ENCODE results near the gene ANK2.

ANK2 gene

DNA sequence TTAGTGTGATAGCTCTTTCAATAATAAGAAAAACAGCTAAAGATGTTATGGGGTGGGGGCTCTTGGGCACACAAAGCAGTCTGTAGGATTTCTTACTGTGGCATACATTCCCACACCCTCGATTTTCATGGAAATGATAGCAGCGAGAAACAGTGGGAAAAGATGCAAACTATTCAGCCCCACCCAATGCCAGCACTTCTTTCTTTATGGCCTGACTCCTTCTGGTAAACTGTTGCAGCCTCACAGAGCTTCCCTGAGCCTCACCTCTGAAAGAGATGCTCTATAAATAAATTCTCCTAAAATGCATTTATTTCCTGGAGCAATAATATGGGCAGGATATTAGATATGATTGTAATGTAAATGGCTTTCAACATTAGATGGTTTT is 910 bp downstream of the ANK2 start:
- Histone ChIP-seq H3K27me3 (ENCODE audit: control insufficient read depth in 5 of 5, insufficient read depth in 4 of 5, low read length in 5 of 5) (no peaks in the 10 kb centered on the region), H3K9ac (ENCODE audit: low read length in 5 of 5) (no peak overlapping the region), H3K36me3 (ENCODE audit: control insufficient read depth in 5 of 5, insufficient read depth in 5 of 5, low read length in 5 of 5) (no peaks in the 10 kb centered on the region), H3K9me3 (ENCODE audit: control insufficient read depth in 5 of 5, low read length in 5 of 5) (no peaks in the 10 kb centered on the region), H3K4me1 (ENCODE audit: control insufficient read depth in 5 of 5, insufficient read depth in 5 of 5, low read length in 5 of 5) (peaks cover 0 to 7% (median 0%) of the 10 kb centered on the region in 5 donors), H3K27ac (ENCODE audit: low read depth, low read length) (no peak overlapping the region), H3K4me3 (ENCODE audit: low read depth in 1 of 5, low read length in 5 of 5) (no peak overlapping the region)

DNA sequence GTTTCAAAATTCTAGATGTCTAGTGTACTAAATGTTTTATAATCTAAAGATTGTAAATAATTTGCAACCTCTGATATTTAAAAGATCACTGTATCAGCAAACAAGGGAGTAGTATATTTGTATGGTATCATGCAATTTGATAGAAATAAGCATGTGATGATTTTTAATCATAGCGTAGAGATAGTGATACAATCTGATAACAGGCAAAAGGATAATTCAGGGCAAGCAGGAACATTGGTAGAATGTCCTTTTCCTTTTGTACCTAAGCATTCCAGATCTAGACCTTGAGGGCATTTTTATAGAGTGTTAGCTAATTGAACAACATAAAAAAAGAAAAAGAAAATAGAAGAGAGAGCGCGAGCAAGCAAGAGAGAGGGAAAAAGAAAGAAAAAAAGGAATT is 1.4 kb downstream of the ANK2 start:
- H3K27ac ChIP-seq (ENCODE audit: low read depth, low read length): no peak overlapping the region
- H3K27me3 ChIP-seq (ENCODE audit: control insufficient read depth in 5 of 5, insufficient read depth in 4 of 5, low read length in 5 of 5): no peaks in the 10 kb centered on the region
- H3K4me3 ChIP-seq (ENCODE audit: low read depth in 1 of 5, low read length in 5 of 5): no peak overlapping the region
- H3K4me1 ChIP-seq (ENCODE audit: control insufficient read depth in 5 of 5, insufficient read depth in 5 of 5, low read length in 5 of 5): peaks cover 0 to 7% (median 0%) of the 10 kb centered on the region in 5 donors
- H3K9me3 ChIP-seq (ENCODE audit: control insufficient read depth in 5 of 5, low read length in 5 of 5): no peaks in the 10 kb centered on the region
- no peak overlapping the region for H3K9ac ChIP-seq (ENCODE audit: low read length in 5 of 5)
- no peaks in the 10 kb centered on the region for H3K36me3 ChIP-seq (ENCODE audit: control insufficient read depth in 5 of 5, insufficient read depth in 5 of 5, low read length in 5 of 5)

- Histone ChIP-seq H3K36me3 (ENCODE audit: control insufficient read depth in 5 of 5, insufficient read depth in 5 of 5, low read length in 5 of 5) (no peaks in the 10 kb centered on the region), H3K9ac (ENCODE audit: low read length in 5 of 5) (no peak overlapping the region), H3K4me1 (ENCODE audit: control insufficient read depth in 5 of 5, insufficient read depth in 5 of 5, low read length in 5 of 5) (peaks cover 0 to 7% (median 0%) of the 10 kb centered on the region in 5 donors), H3K4me3 (ENCODE audit: low read depth in 1 of 5, low read length in 5 of 5) (no peak overlapping the region), H3K9me3 (ENCODE audit: control insufficient read depth in 5 of 5, low read length in 5 of 5) (no peaks in the 10 kb centered on the region), H3K27ac (ENCODE audit: low read depth, low read length) (no peak overlapping the region), H3K27me3 (ENCODE audit: control insufficient read depth in 5 of 5, insufficient read depth in 4 of 5, low read length in 5 of 5) (no peaks in the 10 kb centered on the region)
Measured at GRCh38 chr4:113051361-113051760, 1.9 kb downstream of the ANK2 start.

DNA sequence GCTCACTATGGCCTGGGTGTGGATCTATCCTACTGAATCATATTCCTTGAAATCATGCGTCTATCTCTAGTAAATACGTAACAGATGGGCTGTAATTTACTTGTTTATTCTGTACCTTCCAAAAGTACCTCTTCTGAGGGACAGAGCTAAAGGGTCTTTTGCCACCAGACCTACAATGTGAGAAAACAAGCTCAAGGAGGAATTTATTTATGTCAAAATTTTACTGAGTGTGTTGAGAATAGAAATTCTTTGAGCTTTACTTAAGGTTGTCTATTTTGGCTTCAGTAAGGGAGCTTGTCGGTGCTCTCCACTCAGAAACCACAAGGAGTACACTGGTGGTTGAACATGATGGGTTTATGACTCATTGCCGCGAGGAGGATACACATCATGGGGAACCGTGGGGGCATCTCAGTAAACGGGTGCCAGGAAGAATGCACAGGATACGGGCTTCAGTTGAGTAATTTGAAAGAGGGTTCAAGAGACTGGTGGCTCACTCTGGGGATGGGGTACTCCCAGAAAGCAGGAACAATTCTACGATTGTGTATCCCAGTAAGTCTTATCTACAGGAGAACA is 3.0 kb downstream of the ANK2 start:
- no peak overlapping the region for H3K27ac ChIP-seq (ENCODE audit: low read depth, low read length)
- H3K4me3 ChIP-seq (ENCODE audit: low read depth in 1 of 5, low read length in 5 of 5): no peak overlapping the region
- no peaks in the 10 kb centered on the region for H3K9me3 ChIP-seq (ENCODE audit: control insufficient read depth in 5 of 5, low read length in 5 of 5)
- H3K27me3 ChIP-seq (ENCODE audit: control insufficient read depth in 5 of 5, insufficient read depth in 4 of 5, low read length in 5 of 5): no peaks in the 10 kb centered on the region
- no peaks in the 10 kb centered on the region for H3K36me3 ChIP-seq (ENCODE audit: control insufficient read depth in 5 of 5, insufficient read depth in 5 of 5, low read length in 5 of 5)
- no peak overlapping the region for H3K9ac ChIP-seq (ENCODE audit: low read length in 5 of 5)
- peaks cover 0 to 7% (median 0%) of the 10 kb centered on the region in 5 donors for H3K4me1 ChIP-seq (ENCODE audit: control insufficient read depth in 5 of 5, insufficient read depth in 5 of 5, low read length in 5 of 5)

DNA sequence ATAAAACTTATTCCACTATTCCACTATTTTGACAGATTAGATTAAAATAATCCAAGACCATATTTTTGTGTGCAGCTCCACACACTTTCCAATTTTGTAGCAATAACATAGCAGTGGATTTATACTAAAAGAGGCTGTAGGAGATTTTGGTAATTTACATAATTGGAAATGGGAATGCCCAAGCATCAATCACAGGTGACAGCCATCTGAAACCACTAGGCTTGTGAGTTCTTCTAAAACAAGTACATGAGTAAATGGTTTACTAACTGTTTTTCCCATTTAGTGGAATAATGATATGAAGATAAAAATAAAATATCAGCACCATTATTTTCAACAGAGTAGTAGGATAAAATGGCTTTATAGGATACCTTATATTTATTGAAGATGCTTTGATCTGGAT is 4.4 kb downstream of the ANK2 start:
- Histone ChIP-seq H3K9ac (ENCODE audit: low read length in 5 of 5) (no peak overlapping the region), H3K27me3 (ENCODE audit: control insufficient read depth in 5 of 5, insufficient read depth in 4 of 5, low read length in 5 of 5) (no peaks in the 10 kb centered on the region), H3K4me1 (ENCODE audit: control insufficient read depth in 5 of 5, insufficient read depth in 5 of 5, low read length in 5 of 5) (peaks cover 0 to 7% (median 0%) of the 10 kb centered on the region in 5 donors), H3K36me3 (ENCODE audit: control insufficient read depth in 5 of 5, insufficient read depth in 5 of 5, low read length in 5 of 5) (no peaks in the 10 kb centered on the region), H3K27ac (ENCODE audit: low read depth, low read length) (no peak overlapping the region), H3K9me3 (ENCODE audit: control insufficient read depth in 5 of 5, low read length in 5 of 5) (no peaks in the 10 kb centered on the region), H3K4me3 (ENCODE audit: low read depth in 1 of 5, low read length in 5 of 5) (no peak overlapping the region)

- Histone ChIP-seq H3K27ac (ENCODE audit: low read depth, low read length) (no peak overlapping the region), H3K4me3 (ENCODE audit: low read depth in 1 of 5, low read length in 5 of 5) (no peak overlapping the region), H3K36me3 (ENCODE audit: control insufficient read depth in 5 of 5, insufficient read depth in 5 of 5, low read length in 5 of 5) (no peaks in the 10 kb centered on the region), H3K27me3 (ENCODE audit: control insufficient read depth in 5 of 5, insufficient read depth in 4 of 5, low read length in 5 of 5) (no peaks in the 10 kb centered on the region), H3K4me1 (ENCODE audit: control insufficient read depth in 5 of 5, insufficient read depth in 5 of 5, low read length in 5 of 5) (no peaks in the 10 kb centered on the region), H3K9ac (ENCODE audit: low read length in 5 of 5) (no peak overlapping the region), H3K9me3 (ENCODE audit: control insufficient read depth in 5 of 5, low read length in 5 of 5) (no peaks in the 10 kb centered on the region)
Measured at GRCh38 chr4:113056318-113056717, 6.9 kb downstream of the ANK2 start.

- H3K4me1 ChIP-seq (ENCODE audit: control insufficient read depth in 5 of 5, insufficient read depth in 5 of 5, low read length in 5 of 5): no peaks in the 10 kb centered on the region
- no peaks in the 10 kb centered on the region for H3K36me3 ChIP-seq (ENCODE audit: control insufficient read depth in 5 of 5, insufficient read depth in 5 of 5, low read length in 5 of 5)
- H3K9me3 ChIP-seq (ENCODE audit: control insufficient read depth in 5 of 5, low read length in 5 of 5): no peaks in the 10 kb centered on the region
- no peaks in the 10 kb centered on the region for H3K27me3 ChIP-seq (ENCODE audit: control insufficient read depth in 5 of 5, insufficient read depth in 4 of 5, low read length in 5 of 5)
- no peak overlapping the region for H3K27ac ChIP-seq (ENCODE audit: low read depth, low read length)
- H3K9ac ChIP-seq (ENCODE audit: low read length in 5 of 5): no peak overlapping the region
- no peak overlapping the region for H3K4me3 ChIP-seq (ENCODE audit: low read depth in 1 of 5, low read length in 5 of 5)
Measured at GRCh38 chr4:113057891-113058290, 8.4 kb downstream of the ANK2 start.

DNA sequence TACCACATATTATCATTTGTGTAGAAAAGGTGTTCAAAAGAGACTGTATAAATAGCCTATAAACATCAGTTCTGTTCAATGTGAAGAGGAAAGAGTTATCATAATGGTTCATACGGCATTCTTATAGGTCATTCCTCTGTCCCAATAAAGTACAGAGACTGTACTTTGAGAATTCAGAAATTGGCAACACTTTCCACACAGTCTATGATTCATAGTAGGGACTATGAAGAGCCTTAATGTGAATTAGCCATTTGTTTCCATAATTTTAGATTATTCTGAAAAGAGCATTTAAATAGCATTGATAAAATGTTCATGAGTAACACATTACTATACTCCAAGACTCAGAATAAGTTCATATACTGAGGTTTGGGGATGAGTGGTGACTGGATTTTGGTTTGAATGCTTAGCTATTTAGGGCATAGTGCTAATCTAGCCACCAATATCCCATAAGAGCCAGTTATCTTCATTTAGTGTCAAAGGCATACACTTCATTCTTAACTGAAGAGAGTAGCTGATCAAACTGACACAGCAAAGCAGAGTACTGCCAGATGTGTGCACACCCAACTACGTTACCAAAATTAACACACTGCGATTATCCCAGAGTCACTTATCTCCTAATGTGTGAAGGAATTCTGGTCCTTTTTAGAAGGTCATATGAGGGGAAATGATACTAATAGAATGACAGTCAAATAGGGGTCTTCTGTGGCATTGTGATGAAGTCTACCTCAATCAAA is 10.2 kb downstream of the ANK2 start:
- no peaks in the 10 kb centered on the region for H3K9me3 ChIP-seq (ENCODE audit: control insufficient read depth in 5 of 5, low read length in 5 of 5)
- H3K27ac ChIP-seq (ENCODE audit: low read depth, low read length): no peak overlapping the region

DNA sequence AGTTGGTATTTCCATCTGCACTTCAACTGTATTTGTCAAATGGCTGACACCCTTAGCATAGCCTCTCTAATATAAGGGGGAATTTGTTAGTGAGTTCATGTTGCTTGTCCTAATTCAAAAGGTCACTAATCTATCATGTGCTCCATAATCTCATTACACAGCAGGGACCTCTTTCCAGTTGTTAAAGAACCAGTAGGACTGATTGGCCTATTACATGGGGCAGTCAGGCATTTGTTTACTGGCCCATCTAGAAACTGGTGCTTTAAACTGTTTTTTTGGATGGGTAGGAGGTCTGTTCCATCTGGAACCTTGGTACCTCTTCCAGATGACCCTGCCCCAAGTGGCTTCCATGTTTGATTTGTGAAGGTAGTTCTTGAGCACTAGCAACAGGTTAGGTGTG is 11.4 kb downstream of the ANK2 start:
- Histone ChIP-seq H3K9me3 (ENCODE audit: control insufficient read depth in 5 of 5, low read length in 5 of 5) (no peaks in the 10 kb centered on the region), H3K9ac (ENCODE audit: low read length in 5 of 5) (no peak overlapping the region), H3K4me3 (ENCODE audit: low read depth in 1 of 5, low read length in 5 of 5) (no peak overlapping the region), H3K4me1 (ENCODE audit: control insufficient read depth in 5 of 5, insufficient read depth in 5 of 5, low read length in 5 of 5) (no peaks in the 10 kb centered on the region), H3K36me3 (ENCODE audit: control insufficient read depth in 5 of 5, insufficient read depth in 5 of 5, low read length in 5 of 5) (no peaks in the 10 kb centered on the region), H3K27ac (ENCODE audit: low read depth, low read length) (no peak overlapping the region), H3K27me3 (ENCODE audit: control insufficient read depth in 5 of 5, insufficient read depth in 4 of 5, low read length in 5 of 5) (no peaks in the 10 kb centered on the region)

More for the DNA sequence above, 10.2 kb downstream of the ANK2 start:
- Histone ChIP-seq H3K36me3 (ENCODE audit: control insufficient read depth in 5 of 5, insufficient read depth in 5 of 5, low read length in 5 of 5) (no peaks in the 10 kb centered on the region), H3K4me1 (ENCODE audit: control insufficient read depth in 5 of 5, insufficient read depth in 5 of 5, low read length in 5 of 5) (no peaks in the 10 kb centered on the region), H3K27me3 (ENCODE audit: control insufficient read depth in 5 of 5, insufficient read depth in 4 of 5, low read length in 5 of 5) (no peaks in the 10 kb centered on the region), H3K9ac (ENCODE audit: low read length in 5 of 5) (no peak overlapping the region), H3K4me3 (ENCODE audit: low read depth in 1 of 5, low read length in 5 of 5) (no peak overlapping the region)

GRCh38 chr4:113064244-113064643 is 14.8 kb downstream of the ANK2 start:
- Histone ChIP-seq H3K9me3 (ENCODE audit: control insufficient read depth in 5 of 5, low read length in 5 of 5) (no peaks in the 10 kb centered on the region), H3K27me3 (ENCODE audit: control insufficient read depth in 5 of 5, insufficient read depth in 4 of 5, low read length in 5 of 5) (no peaks in the 10 kb centered on the region), H3K27ac (ENCODE audit: low read depth, low read length) (no peak overlapping the region), H3K9ac (ENCODE audit: low read length in 5 of 5) (no peak overlapping the region), H3K4me1 (ENCODE audit: control insufficient read depth in 5 of 5, insufficient read depth in 5 of 5, low read length in 5 of 5) (no peaks in the 10 kb centered on the region), H3K4me3 (ENCODE audit: low read depth in 1 of 5, low read length in 5 of 5) (no peak overlapping the region), H3K36me3 (ENCODE audit: control insufficient read depth in 5 of 5, insufficient read depth in 5 of 5, low read length in 5 of 5) (no peaks in the 10 kb centered on the region)

Data from subcutaneous abdominal adipose tissue (tissue), 5 donors.